GM23338 (cell line): ENCODE measurements around the gene IL22RA2. TPM values are rescaled to one million over a fixed set of nuclear protein-coding genes. Genes with fewer than 3 reads are reported as not detected.

Experiments
- ATAC-seq: fragments of 200-7000 bp; cut with Tn5 transposase; 3 replicates; pipeline ENCODE4 v1.9.1; 2020
- DNase-seq: peaks from one replicate; pipeline ENCODE4 v3.0.0-alpha.2; 2015; ENCODE audit warnings: low spot score
- H2AFZ ChIP-seq: fragments of 200-600 bp; sonication (generic); 2 replicates; pipeline ENCODE4 v1.8.0; 2016; ENCODE audit warnings: antibody characterized with exemption, mild to moderate bottlenecking, moderate library complexity
- H3F3A ChIP-seq: fragments of 200-600 bp; sonication (generic); replicated peaks from 2 replicates; pipeline ENCODE4 v1.8.0; 2017; ENCODE audit warnings: antibody characterized with exemption, mixed run types, low read depth
- H3K27ac ChIP-seq: fragments of 200-600 bp; sonication (generic); 2 replicates; pipeline ENCODE4 v1.6.1; 2016; ENCODE audit warnings: low read depth
- H3K27me3 ChIP-seq: fragments of 200-600 bp; sonication (generic); 2 replicates; pipeline ENCODE4 v1.8.0; 2016; ENCODE audit warnings: mild to moderate bottlenecking, mixed run types, moderate library complexity; ENCODE audit not compliant: insufficient read depth
- H3K36me3 ChIP-seq: fragments of 200-600 bp; sonication (generic); 2 replicates; pipeline ENCODE4 v1.8.0; 2016; ENCODE audit warnings: mild to moderate bottlenecking; ENCODE audit not compliant: insufficient read depth
- H3K4me1 ChIP-seq: fragments of 200-600 bp; sonication (generic); 2 replicates; pipeline ENCODE4 v1.8.0; 2016; ENCODE audit warnings: mild to moderate bottlenecking, moderate library complexity; ENCODE audit not compliant: insufficient read depth
- H3K4me2 ChIP-seq: fragments of 200-600 bp; sonication (generic); 2 replicates; pipeline ENCODE4 v1.7.1; 2017; ENCODE audit warnings: mixed run types
- H3K4me3 ChIP-seq: fragments of 200-600 bp; sonication (generic); 2 replicates; pipeline ENCODE4 v1.6.1; 2016; ENCODE audit warnings: mixed run types
- H3K79me2 ChIP-seq: fragments of 200-600 bp; sonication (generic); replicated peaks from 2 replicates; pipeline ENCODE4 v1.8.0; 2017; ENCODE audit warnings: mild to moderate bottlenecking; ENCODE audit not compliant: insufficient read depth
- H3K9me2 ChIP-seq: fragments of 200-600 bp; sonication (generic); 2 replicates; pipeline ENCODE4 v1.8.0; 2017; ENCODE audit not compliant: insufficient read depth
- H4K20me1 ChIP-seq: fragments of 200-600 bp; sonication (generic); replicated peaks from 2 replicates; pipeline ENCODE4 v1.8.0; 2017; ENCODE audit warnings: mild to moderate bottlenecking; ENCODE audit not compliant: insufficient read depth
- H3K27ac Mint-ChIP-seq: 2 replicates; pipeline ENCODE4 v1.8.0; 2020; ENCODE audit warnings: inconsistent platforms, mild to moderate bottlenecking, moderate library complexity, mixed read lengths
- H3K27me3 Mint-ChIP-seq: 3 replicates; pipeline ENCODE4 v1.8.0; 2022; ENCODE audit warnings: low read depth, mild to moderate bottlenecking, moderate library complexity, mixed read lengths, inconsistent platforms; ENCODE audit not compliant: insufficient read depth, poor library complexity
- H3K36me3 Mint-ChIP-seq: 3 replicates; pipeline ENCODE4 v1.8.0; 2021; ENCODE audit warnings: low read depth, mild to moderate bottlenecking, inconsistent platforms, moderate library complexity, mixed read lengths
- H3K4me1 Mint-ChIP-seq: 3 replicates; pipeline ENCODE4 v1.8.0; 2020; ENCODE audit warnings: mild to moderate bottlenecking, inconsistent platforms, mixed read lengths
- H3K4me3 Mint-ChIP-seq: 3 replicates; pipeline ENCODE4 v1.8.0; 2021; ENCODE audit warnings: moderate library complexity, mild to moderate bottlenecking, inconsistent platforms, mixed read lengths
- H3K9me3 Mint-ChIP-seq: 3 replicates; pipeline ENCODE4 v1.8.0; 2020; ENCODE audit warnings: moderate library complexity, mild to moderate bottlenecking, inconsistent platforms, mixed read lengths
- EZH2 ChIP-seq: fragments of 200-600 bp; sonication (generic); IDR thresholded peaks from one replicate; pipeline ENCODE4 v1.8.0; 2017; ENCODE audit warnings: antibody characterized with exemption, mild to moderate bottlenecking, low read depth; ENCODE audit not compliant: unreplicated experiment
- EZH2phosphoT487 ChIP-seq: fragments of 200-600 bp; sonication (generic); IDR thresholded peaks from one replicate; pipeline ENCODE4 v1.8.1; 2018; ENCODE audit warnings: antibody characterized with exemption; ENCODE audit not compliant: unreplicated experiment
- JUNB ChIP-seq: IDR thresholded peaks from one replicate; pipeline ENCODE4 v1.6.1; 2016; ENCODE audit warnings: antibody characterized with exemption; ENCODE audit not compliant: unreplicated experiment
- REST ChIP-seq: IDR thresholded peaks from one replicate; pipeline ENCODE4 v1.6.1; 2018; ENCODE audit warnings: antibody characterized with exemption; ENCODE audit not compliant: unreplicated experiment
- ZNF331 ChIP-seq: fragments of 250-450 bp; sonication (Bioruptor Pico); IDR thresholded peaks from 2 replicates; pipeline ENCODE4 v1.5.0; 2020; ENCODE audit warnings: low read depth, mild to moderate bottlenecking, moderate library complexity
- polyA plus RNA-seq: library from polyadenylated mRNA; unstranded; fragments of >200 nt; fragmentation: Nextera tagmentation; extraction: Ambion mirVana; gene quantifications from 2 replicates; pipeline ENCODE4 v1.2.1, GENCODE V29; 2016
- total RNA-seq: library from RNA; depleted of rRNA; stranded (reverse); fragments of >200 nt; shearing (Covaris generic); gene quantifications from 2 replicates; pipeline ENCODE4 v1.2.3, GENCODE V29; 2014
- TF ChIP-seq, protein P1 (sequence below): fragments of 250-450 bp; sonication (Bioruptor Pico); IDR thresholded peaks from 2 replicates; pipeline ENCODE4 v1.5.0; 2020; ENCODE audit warnings: mild to moderate bottlenecking, moderate library complexity

The IL22RA2 gene
- total and polyA plus RNA-seq, 2 experiments from 2014 or later, result not detected

DNA sequence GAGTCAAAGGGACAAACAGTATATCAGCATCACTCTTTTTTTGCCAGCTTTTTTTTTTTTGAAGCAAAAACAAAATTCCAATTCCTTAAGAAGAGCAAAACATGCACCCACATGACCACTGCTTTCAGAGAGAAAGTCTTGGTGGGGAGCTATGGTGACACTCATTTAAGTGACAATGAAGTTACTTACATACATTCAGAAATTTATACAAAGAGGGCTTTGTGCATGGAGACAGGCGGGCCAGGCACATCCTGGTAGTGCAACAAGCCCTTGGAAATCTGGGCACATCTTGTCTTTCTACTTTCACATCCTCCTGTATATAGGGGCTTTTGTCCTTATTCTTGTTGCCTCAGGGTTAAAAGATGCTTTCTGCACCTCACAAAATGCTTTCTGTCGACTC, 55.9 kb downstream of the IL22RA2 start (continued):
- TF ChIP-seq, protein P1, sequence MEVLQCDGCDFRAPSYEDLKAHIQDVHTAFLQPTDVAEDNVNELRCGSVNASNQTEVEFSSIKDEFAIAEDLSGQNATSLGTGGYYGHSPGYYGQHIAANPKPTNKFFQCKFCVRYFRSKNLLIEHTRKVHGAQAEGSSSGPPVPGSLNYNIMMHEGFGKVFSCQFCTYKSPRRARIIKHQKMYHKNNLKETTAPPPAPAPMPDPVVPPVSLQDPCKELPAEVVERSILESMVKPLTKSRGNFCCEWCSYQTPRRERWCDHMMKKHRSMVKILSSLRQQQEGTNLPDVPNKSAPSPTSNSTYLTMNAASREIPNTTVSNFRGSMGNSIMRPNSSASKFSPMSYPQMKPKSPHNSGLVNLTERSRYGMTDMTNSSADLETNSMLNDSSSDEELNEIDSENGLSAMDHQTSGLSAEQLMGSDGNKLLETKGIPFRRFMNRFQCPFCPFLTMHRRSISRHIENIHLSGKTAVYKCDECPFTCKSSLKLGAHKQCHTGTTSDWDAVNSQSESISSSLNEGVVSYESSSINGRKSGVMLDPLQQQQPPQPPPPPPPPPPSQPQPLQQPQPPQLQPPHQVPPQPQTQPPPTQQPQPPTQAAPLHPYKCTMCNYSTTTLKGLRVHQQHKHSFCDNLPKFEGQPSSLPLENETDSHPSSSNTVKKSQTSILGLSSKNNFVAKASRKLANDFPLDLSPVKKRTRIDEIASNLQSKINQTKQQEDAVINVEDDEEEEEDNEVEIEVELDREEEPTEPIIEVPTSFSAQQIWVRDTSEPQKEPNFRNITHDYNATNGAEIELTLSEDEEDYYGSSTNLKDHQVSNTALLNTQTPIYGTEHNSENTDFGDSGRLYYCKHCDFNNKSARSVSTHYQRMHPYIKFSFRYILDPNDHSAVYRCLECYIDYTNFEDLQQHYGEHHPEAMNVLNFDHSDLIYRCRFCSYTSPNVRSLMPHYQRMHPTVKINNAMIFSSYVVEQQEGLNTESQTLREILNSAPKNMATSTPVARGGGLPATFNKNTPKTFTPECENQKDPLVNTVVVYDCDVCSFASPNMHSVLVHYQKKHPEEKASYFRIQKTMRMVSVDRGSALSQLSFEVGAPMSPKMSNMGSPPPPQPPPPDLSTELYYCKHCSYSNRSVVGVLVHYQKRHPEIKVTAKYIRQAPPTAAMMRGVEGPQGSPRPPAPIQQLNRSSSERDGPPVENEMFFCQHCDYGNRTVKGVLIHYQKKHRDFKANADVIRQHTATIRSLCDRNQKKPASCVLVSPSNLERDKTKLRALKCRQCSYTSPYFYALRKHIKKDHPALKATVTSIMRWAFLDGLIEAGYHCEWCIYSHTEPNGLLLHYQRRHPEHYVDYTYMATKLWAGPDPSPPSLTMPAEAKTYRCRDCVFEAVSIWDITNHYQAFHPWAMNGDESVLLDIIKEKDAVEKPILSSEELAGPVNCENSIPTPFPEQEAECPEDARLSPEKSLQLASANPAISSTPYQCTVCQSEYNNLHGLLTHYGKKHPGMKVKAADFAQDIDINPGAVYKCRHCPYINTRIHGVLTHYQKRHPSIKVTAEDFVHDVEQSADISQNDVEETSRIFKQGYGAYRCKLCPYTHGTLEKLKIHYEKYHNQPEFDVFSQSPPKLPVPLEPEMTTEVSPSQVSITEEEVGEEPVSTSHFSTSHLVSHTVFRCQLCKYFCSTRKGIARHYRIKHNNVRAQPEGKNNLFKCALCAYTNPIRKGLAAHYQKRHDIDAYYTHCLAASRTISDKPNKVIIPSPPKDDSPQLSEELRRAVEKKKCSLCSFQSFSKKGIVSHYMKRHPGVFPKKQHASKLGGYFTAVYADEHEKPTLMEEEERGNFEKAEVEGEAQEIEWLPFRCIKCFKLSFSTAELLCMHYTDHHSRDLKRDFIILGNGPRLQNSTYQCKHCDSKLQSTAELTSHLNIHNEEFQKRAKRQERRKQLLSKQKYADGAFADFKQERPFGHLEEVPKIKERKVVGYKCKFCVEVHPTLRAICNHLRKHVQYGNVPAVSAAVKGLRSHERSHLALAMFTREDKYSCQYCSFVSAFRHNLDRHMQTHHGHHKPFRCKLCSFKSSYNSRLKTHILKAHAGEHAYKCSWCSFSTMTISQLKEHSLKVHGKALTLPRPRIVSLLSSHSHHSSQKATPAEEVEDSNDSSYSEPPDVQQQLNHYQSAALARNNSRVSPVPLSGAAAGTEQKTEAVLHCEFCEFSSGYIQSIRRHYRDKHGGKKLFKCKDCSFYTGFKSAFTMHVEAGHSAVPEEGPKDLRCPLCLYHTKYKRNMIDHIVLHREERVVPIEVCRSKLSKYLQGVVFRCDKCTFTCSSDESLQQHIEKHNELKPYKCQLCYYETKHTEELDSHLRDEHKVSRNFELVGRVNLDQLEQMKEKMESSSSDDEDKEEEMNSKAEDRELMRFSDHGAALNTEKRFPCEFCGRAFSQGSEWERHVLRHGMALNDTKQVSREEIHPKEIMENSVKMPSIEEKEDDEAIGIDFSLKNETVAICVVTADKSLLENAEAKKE, result no peak
- TF ChIP-seq EZH2phosphoT487, result no peak

GRCh38 chr6:137116807-137117206, 56.6 kb downstream of the IL22RA2 start:
- ATAC-seq (no peak), DNase-seq (no peak)
- Histone ChIP-seq H3K4me3 (no peak overlapping the region), H2AFZ (no peak overlapping the region), H4K20me1 (no peaks in the 10 kb centered on the region), H3K36me3 (no peaks in the 10 kb centered on the region; the same call in 1 of the 2 replicates), H3K27ac (no peak overlapping the region), H3F3A (no peaks in the 10 kb centered on the region), H3K9me2 (no peaks in the 10 kb centered on the region), H3K79me2 (no peaks in the 10 kb centered on the region), H3K4me2 (no peak overlapping the region), H3K27me3 (no peaks in the 10 kb centered on the region), H3K4me1 (no peaks in the 10 kb centered on the region)
- H3K27ac Mint-ChIP-seq, result no peak overlapping the region
- H3K27me3 Mint-ChIP-seq, result peaks cover 7% of the 10 kb centered on the region
- peaks cover 27% of the 10 kb centered on the region for H3K36me3 Mint-ChIP-seq
- peaks cover 48% of the 10 kb centered on the region for H3K9me3 Mint-ChIP-seq
- no peaks in the 10 kb centered on the region for H3K4me1 Mint-ChIP-seq
- no peak overlapping the region for H3K4me3 Mint-ChIP-seq
- TF ChIP-seq, protein P1, result no peak
- TF ChIP-seq EZH2, result no peak
- TF ChIP-seq ZNF331 (CRISPR knock-in tag), result no peak
- TF ChIP-seq JUNB, result no peak
- no peak for TF ChIP-seq REST
